K562 (cell line): ENCODE results near the gene CCDC167. TPM values are rescaled to one million over a fixed set of nuclear protein-coding genes. Genes with fewer than 3 reads are reported as not detected.

ENCODE experiments used
- ATAC-seq: fragments of 200-7000 bp; cut with Tn5 transposase; 3 replicates; pipeline ENCODE4 v1.9.1; 2020; ENCODE audit warnings: moderate library complexity
- BruUV-seq: library from RNA; stranded (reverse); fragments of 400-500 nt; replicated peaks from 2 replicates; lab custom pipeline; 2021; lab: Mats Ljungman, UMichigan
- CTCF ChIA-PET: fragments of 300-600 bp; formaldehyde crosslinking; extraction: SDS; loops from one replicate; lab custom pipeline; 2021; ENCODE audit warnings: low intra/inter-chr PET ratio; lab: Yijun Ruan, JAX
- POLR2A ChIA-PET: fragments of 300-600, 350-650 bp; sonication (Branson Sonifier 250); formaldehyde crosslinking; extraction: SDS; loops from one replicate; lab custom pipeline; 2021; ENCODE audit warnings: antibody characterized with exemption, inconsistent platforms; lab: Yijun Ruan, JAX
- DNase-seq, 4 experiments: peaks; one replicate each; pipeline versions ENCODE4 v3.0.0 to v3.0.0-alpha.2; 2011 to 2018; ENCODE audit warnings: low spot score in 3 of 4, mixed read lengths in 3 of 4; ENCODE audit errors: extremely low read depth in 1 of 4
- FAIRE-seq: peaks from 2 replicates; lab custom pipeline; 2011; peaks lifted over from hg19 to GRCh38; lab: Jason Lieb, UNC
- H2AFZ ChIP-seq: 2 replicates; pipeline ENCODE4 v1.6.0; 2011; ENCODE audit warnings: low read depth, low read length, control low read depth, inconsistent platforms
- H3K27ac ChIP-seq: fragments of 200-600 bp; 3 replicates; pipeline ENCODE4 v1.8.0; 2011; ENCODE audit warnings: low read depth, mild to moderate bottlenecking, control low read depth, inconsistent platforms, low read length, moderate library complexity, mixed read lengths; ENCODE audit errors: extremely low read depth
- H3K27me3 ChIP-seq, 2 experiments: fragments of 300-600 bp in 1 of 2; 2 replicates in 1 of 2; 3 replicates in 1 of 2; pipeline versions ENCODE4 v1.6.0 to v1.8.0; 2011; ENCODE audit warnings: inconsistent platforms in 2 of 2, low read length in 2 of 2, mild to moderate bottlenecking in 1 of 2, mixed read lengths in 1 of 2, moderate library complexity in 1 of 2; ENCODE audit not compliant: control insufficient read depth in 2 of 2, insufficient read depth in 2 of 2
- H3K36me3 ChIP-seq: fragments of 300-600 bp; 3 replicates; pipeline ENCODE4 v1.8.0; 2011; ENCODE audit warnings: mild to moderate bottlenecking, low read length, inconsistent platforms; ENCODE audit not compliant: control insufficient read depth, insufficient read depth
- H3K4me1 ChIP-seq, 2 experiments: fragments of 200-600 bp in 1 of 2; replicated peaks in 1 of 2; 2 replicates in 1 of 2; 3 replicates in 1 of 2; pipeline versions ENCODE4 v1.5.1 to v1.8.0; 2011; ENCODE audit warnings: inconsistent platforms in 2 of 2, low read length in 2 of 2, mild to moderate bottlenecking in 1 of 2, mixed read lengths in 1 of 2, moderate library complexity in 1 of 2; ENCODE audit not compliant: control insufficient read depth in 2 of 2, insufficient read depth in 2 of 2
- H3K4me2 ChIP-seq: 2 replicates; pipeline ENCODE4 v1.6.1; 2011; ENCODE audit warnings: low read length, control low read depth, inconsistent platforms, mixed read lengths; ENCODE audit not compliant: insufficient read depth
- H3K4me3 ChIP-seq: fragments of 200-600 bp; sonication (generic), shearing (Covaris generic); 2 replicates; pipeline ENCODE4 v1.5.1; 2016; ENCODE audit warnings: control low read depth, inconsistent platforms
- H3K79me2 ChIP-seq: fragments of 200-600 bp; 3 replicates; pipeline ENCODE4 v1.8.0; 2011; ENCODE audit warnings: low read length, inconsistent platforms; ENCODE audit not compliant: control insufficient read depth, insufficient read depth
- H3K9ac ChIP-seq, 2 experiments: 2 replicates each; pipeline versions ENCODE4 v1.6.0 to v1.6.1; 2011; ENCODE audit warnings: low read depth in 2 of 2, low read length in 2 of 2, control low read depth in 1 of 2, inconsistent platforms in 1 of 2, mild to moderate bottlenecking in 1 of 2, mixed read lengths in 1 of 2; ENCODE audit not compliant: insufficient read depth in 1 of 2
- H3K9me1 ChIP-seq: one replicate; pipeline ENCODE4 v1.6.0; 2011; ENCODE audit warnings: inconsistent platforms, mild to moderate bottlenecking, low read length, moderate library complexity; ENCODE audit not compliant: control insufficient read depth, insufficient read depth
- H3K9me3 ChIP-seq: replicated peaks from 2 replicates; pipeline ENCODE4 v1.5.1; 2011; ENCODE audit warnings: low read depth, low read length, inconsistent platforms; ENCODE audit not compliant: control insufficient read depth, insufficient read depth
- H4K20me1 ChIP-seq: replicated peaks from 2 replicates; pipeline ENCODE4 v1.6.1; 2011; ENCODE audit warnings: low read length, inconsistent platforms, mixed read lengths; ENCODE audit not compliant: control insufficient read depth, insufficient read depth
- DACH1 ChIP-seq: fragments of 450-650 bp; IDR thresholded peaks from 2 replicates; pipeline ENCODE4 v1.6.1; 2018; ENCODE audit not compliant: partially characterized antibody
- FIP1L1 ChIP-seq: fragments of 200-400 bp; formaldehyde crosslinking; IDR thresholded peaks from 2 replicates; pipeline ENCODE4 v1.6.1; 2018; ENCODE audit warnings: mild to moderate bottlenecking, low read depth, low read length; ENCODE audit not compliant: poor library complexity, severe bottlenecking
- GABPB1 ChIP-seq: sonication (generic); formaldehyde crosslinking; IDR thresholded peaks from 2 replicates; pipeline ENCODE4 v1.8.0; 2022; ENCODE audit warnings: mild to moderate bottlenecking, missing genetic modification reagents
- SIN3A ChIP-seq, 2 experiments: fragments of 150-350 bp in 1 of 2; IDR thresholded peaks; 2 replicates each; pipeline ENCODE4 v1.6.1; 2011 to 2016; ENCODE audit warnings: borderline replicate concordance in 2 of 2, low read depth in 2 of 2, low read length in 2 of 2, mild to moderate bottlenecking in 2 of 2, moderate library complexity in 2 of 2; ENCODE audit not compliant: control insufficient read depth in 1 of 2
- SNRNP70 ChIP-seq: fragments of 200-400 bp; formaldehyde crosslinking; optimal IDR thresholded peaks from 2 replicates; pipeline ENCODE3; 2017; ENCODE audit warnings: low read depth, low read length
- ZBTB17 ChIP-seq: fragments of 450-650 bp; formaldehyde crosslinking; IDR thresholded peaks from 2 replicates; pipeline ENCODE4 v1.4.0; 2020; ENCODE audit warnings: mild to moderate bottlenecking
- ZBTB7A ChIP-seq: IDR thresholded peaks from 2 replicates; pipeline ENCODE4 v1.6.1; 2011; ENCODE audit warnings: low read depth, mild to moderate bottlenecking, low read length, moderate library complexity, borderline replicate concordance; ENCODE audit not compliant: control insufficient read depth
- ZNF12 ChIP-seq: sonication (generic); formaldehyde crosslinking; IDR thresholded peaks from 2 replicates; pipeline ENCODE4 v1.4.0; 2020; ENCODE audit warnings: mild to moderate bottlenecking, missing genetic modification reagents
- ZNF133 ChIP-seq: fragments of 250-450 bp; sonication (Bioruptor Pico); IDR thresholded peaks from 2 replicates; pipeline ENCODE4 v1.4.0; 2020; ENCODE audit warnings: mild to moderate bottlenecking
- ZNF830 ChIP-seq: fragments of 250-450 bp; sonication (Bioruptor Pico); IDR thresholded peaks from 2 replicates; pipeline ENCODE4 v1.5.0; 2021; ENCODE audit warnings: mild to moderate bottlenecking
- WGBS: fragments of 100-300 bp; shearing (Covaris generic); methylation state at CpG from one replicate; pipeline ENCODE4 v1.1.6; 2016; ENCODE audit warnings: low coverage, mixed read lengths; ENCODE audit not compliant: insufficient coverage; ENCODE audit errors: missing lambda C conversion rate; 5-methylcytosine and 5-hydroxymethylcytosine counted together
- in situ Hi-C: fragments of 300-500 bp; cut with MboI; formaldehyde crosslinking; loops from 4 replicates; pipeline ENCODE4 v1.15.0; 2018; ENCODE audit warnings: inconsistent platforms, mixed read lengths
- intact Hi-C: fragments of 100-400 bp; cut with micrococcal nuclease; formaldehyde crosslinking; loops from 2 replicates; pipeline ENCODE4 v1.14.2; 2022
- polyA plus RNA-seq, 8 experiments: library from polyadenylated mRNA; depleted of rRNA in 4 of 8; stranded (reverse) in 5 of 8; unstranded in 3 of 8; fragments of >200 nt; fragmentation: Nextera tagmentation in 2 of 8; fragmentation: Illumina TruSeq in 1 of 8; extraction: Ambion mirVana in 2 of 8; extraction: Trizol in 1 of 8; gene quantifications; 2 replicates each; pipeline versions ENCODE4 v1.2.1 to v1.2.3, GENCODE V29; 2011 to 2014; ENCODE audit warnings: inconsistent platforms in 1 of 8, missing spikeins in 1 of 8
- total RNA-seq, 7 experiments: library from RNA; depleted of rRNA in 6 of 7; stranded (reverse); fragments of >200 nt in 6 of 7; fragmentation: Illumina TruSeq in 2 of 7; extraction: Trizol in 2 of 7; gene quantifications; 2 replicates each; pipeline versions ENCODE4 v1.2.1 to v1.2.3, GENCODE V29; 2011 to 2021; ENCODE audit warnings: low replicate concordance in 1 of 7
- TF ChIP-seq, protein P1 (sequence below): fragments of 450-650 bp; IDR thresholded peaks from 2 replicates; pipeline ENCODE4 v1.7.1; 2018; ENCODE audit warnings: mild to moderate bottlenecking, low read depth; ENCODE audit not compliant: partially characterized antibody
- TF ChIP-seq, protein P2 (sequence below): IDR thresholded peaks from 2 replicates; pipeline ENCODE4 v1.6.1; 2011; ENCODE audit warnings: borderline replicate concordance, low read depth, mild to moderate bottlenecking, moderate library complexity, low read length; ENCODE audit not compliant: insufficient read depth, poor library complexity, severe bottlenecking
- TF ChIP-seq, protein P3 (sequence below): conservative IDR thresholded peaks from 2 replicates; pipeline ENCODE4 v1.6.1; 2011; ENCODE audit warnings: low read depth, mild to moderate bottlenecking, low read length; ENCODE audit not compliant: control insufficient read depth

The CCDC167 gene
- total and polyA plus RNA-seq, 9 of the 15 experiments (the other 6 are each of a cell fraction or from before 2014, with no cell fraction given): 26.0 to 114 (median 45.2) TPM

DNA sequence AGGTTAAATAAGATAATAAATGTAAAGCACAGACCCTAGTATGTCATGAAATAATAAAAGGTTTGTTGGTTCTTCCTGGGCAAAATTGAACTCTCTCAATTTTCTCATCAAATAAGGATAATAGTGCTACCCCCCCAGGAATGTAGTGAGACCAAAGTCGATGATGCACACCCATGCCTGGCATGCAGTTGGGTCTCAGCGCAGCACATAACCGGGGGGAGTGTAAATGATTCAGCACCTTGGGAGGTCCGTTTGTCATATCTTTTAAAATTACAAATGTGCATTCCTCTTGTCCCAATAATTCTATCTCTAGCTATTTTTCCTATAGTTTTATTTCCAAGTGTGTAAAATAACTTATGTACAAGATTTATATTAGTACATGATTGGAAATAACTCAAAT is 31.3 kb upstream of the CCDC167 start:
- in situ Hi-C loops: no loop called here
- H3K36me3 ChIP-seq: no peaks in the 10 kb centered on the region
- WGBS: 2% methylated on average over 4 of the region's 4 CpGs
- TF ChIP-seq ZNF133 (CRISPR knock-in tag) (no peak), SNRNP70 (no peak), SIN3A (IDR thresholded peaks at IDR 0.05; ENCODE audit: borderline replicate concordance in 2 of 2, control insufficient read depth in 1 of 2, low read depth in 2 of 2, low read length in 2 of 2) (no peak), GABPB1 (CRISPR knock-in tag) (no peak), DACH1 (no peak), ZBTB17 (CRISPR knock-in tag) (no peak), ZNF830 (CRISPR knock-in tag) (no peak), FIP1L1 (no peak), ZNF12 (CRISPR knock-in tag) (no peak), ZBTB7A (no peak)
- TF ChIP-seq, protein P1, sequence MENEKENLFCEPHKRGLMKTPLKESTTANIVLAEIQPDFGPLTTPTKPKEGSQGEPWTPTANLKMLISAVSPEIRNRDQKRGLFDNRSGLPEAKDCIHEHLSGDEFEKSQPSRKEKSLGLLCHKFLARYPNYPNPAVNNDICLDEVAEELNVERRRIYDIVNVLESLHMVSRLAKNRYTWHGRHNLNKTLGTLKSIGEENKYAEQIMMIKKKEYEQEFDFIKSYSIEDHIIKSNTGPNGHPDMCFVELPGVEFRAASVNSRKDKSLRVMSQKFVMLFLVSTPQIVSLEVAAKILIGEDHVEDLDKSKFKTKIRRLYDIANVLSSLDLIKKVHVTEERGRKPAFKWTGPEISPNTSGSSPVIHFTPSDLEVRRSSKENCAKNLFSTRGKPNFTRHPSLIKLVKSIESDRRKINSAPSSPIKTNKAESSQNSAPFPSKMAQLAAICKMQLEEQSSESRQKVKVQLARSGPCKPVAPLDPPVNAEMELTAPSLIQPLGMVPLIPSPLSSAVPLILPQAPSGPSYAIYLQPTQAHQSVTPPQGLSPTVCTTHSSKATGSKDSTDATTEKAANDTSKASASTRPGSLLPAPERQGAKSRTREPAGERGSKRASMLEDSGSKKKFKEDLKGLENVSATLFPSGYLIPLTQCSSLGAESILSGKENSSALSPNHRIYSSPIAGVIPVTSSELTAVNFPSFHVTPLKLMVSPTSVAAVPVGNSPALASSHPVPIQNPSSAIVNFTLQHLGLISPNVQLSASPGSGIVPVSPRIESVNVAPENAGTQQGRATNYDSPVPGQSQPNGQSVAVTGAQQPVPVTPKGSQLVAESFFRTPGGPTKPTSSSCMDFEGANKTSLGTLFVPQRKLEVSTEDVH: no peak
- TF ChIP-seq, protein P2, sequence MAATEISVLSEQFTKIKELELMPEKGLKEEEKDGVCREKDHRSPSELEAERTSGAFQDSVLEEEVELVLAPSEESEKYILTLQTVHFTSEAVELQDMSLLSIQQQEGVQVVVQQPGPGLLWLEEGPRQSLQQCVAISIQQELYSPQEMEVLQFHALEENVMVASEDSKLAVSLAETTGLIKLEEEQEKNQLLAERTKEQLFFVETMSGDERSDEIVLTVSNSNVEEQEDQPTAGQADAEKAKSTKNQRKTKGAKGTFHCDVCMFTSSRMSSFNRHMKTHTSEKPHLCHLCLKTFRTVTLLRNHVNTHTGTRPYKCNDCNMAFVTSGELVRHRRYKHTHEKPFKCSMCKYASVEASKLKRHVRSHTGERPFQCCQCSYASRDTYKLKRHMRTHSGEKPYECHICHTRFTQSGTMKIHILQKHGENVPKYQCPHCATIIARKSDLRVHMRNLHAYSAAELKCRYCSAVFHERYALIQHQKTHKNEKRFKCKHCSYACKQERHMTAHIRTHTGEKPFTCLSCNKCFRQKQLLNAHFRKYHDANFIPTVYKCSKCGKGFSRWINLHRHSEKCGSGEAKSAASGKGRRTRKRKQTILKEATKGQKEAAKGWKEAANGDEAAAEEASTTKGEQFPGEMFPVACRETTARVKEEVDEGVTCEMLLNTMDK: no peak
- TF ChIP-seq, protein P3, sequence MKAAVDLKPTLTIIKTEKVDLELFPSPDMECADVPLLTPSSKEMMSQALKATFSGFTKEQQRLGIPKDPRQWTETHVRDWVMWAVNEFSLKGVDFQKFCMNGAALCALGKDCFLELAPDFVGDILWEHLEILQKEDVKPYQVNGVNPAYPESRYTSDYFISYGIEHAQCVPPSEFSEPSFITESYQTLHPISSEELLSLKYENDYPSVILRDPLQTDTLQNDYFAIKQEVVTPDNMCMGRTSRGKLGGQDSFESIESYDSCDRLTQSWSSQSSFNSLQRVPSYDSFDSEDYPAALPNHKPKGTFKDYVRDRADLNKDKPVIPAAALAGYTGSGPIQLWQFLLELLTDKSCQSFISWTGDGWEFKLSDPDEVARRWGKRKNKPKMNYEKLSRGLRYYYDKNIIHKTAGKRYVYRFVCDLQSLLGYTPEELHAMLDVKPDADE: no peak
- TF ChIP-seq, all 486 proteins: peak for 0
- ChIA-PET POLR2A (interaction anchor here (0.8 to 1.1 kb wide), 2 partner anchors 52 to 77 kb away, joined by 3 read pairs; no protein-coding TSS in a partner anchor), CTCF (no interaction called here)
- no peaks in the 10 kb centered on the region for H3K9me1 ChIP-seq
- FAIRE-seq (no peak), ATAC-seq (no peak), DNase-seq (no peak)
- peaks cover 51 to 70% of the 10 kb centered on the region in 2 experiments for H3K27me3 ChIP-seq
- H4K20me1 ChIP-seq: peaks cover 16% of the 10 kb centered on the region; the same call in 1 of the 2 replicates
- no peak overlapping the region for H3K4me2 ChIP-seq
- H3K4me3 ChIP-seq: no peak overlapping the region
- no peak overlapping the region for H2AFZ ChIP-seq
- no TSS peak for BruUV-seq
- H3K9me3 ChIP-seq: no peaks in the 10 kb centered on the region
- H3K27ac ChIP-seq: no peak overlapping the region
- peaks cover 2 to 9% of the 10 kb centered on the region in 2 experiments; a peak in 3 of 5 replicates for H3K4me1 ChIP-seq
- H3K9ac ChIP-seq: no peak overlapping the region
- H3K79me2 ChIP-seq: no peaks in the 10 kb centered on the region
- intact Hi-C loops: no loop called here
